SK-N-SH treated with all-trans-retinoic acid at 6 μM for 48 hours (cell line): ENCODE measurements around the gene FAM81B.

ENCODE experiments used
- ATAC-seq: fragments of 200-7000 bp; cut with Tn5 transposase; 3 replicates; pipeline ENCODE4 v1.9.1; 2020; ENCODE audit warnings: mild to moderate bottlenecking, moderate library complexity
- ARNTL ChIP-seq: fragments of 450-650 bp; formaldehyde crosslinking; IDR thresholded peaks from 2 replicates; pipeline ENCODE4 v1.5.0; 2020; ENCODE audit warnings: low read depth, mild to moderate bottlenecking, moderate library complexity, borderline replicate concordance
- BACH2 ChIP-seq: fragments of 250-450 bp; sonication (Bioruptor Pico); IDR thresholded peaks from 2 replicates; pipeline ENCODE4 v1.9.0; 2021; ENCODE audit warnings: mild to moderate bottlenecking, borderline replicate concordance
- CSDC2 ChIP-seq: fragments of 250-450 bp; sonication (Bioruptor Pico); IDR thresholded peaks from 2 replicates; pipeline ENCODE4 v1.5.0; 2020; ENCODE audit warnings: mild to moderate bottlenecking, moderate library complexity
- ESRRG ChIP-seq: fragments of 250-450 bp; sonication (Bioruptor Pico); IDR thresholded peaks from 2 replicates; pipeline ENCODE4 v1.6.1; 2021; ENCODE audit warnings: mild to moderate bottlenecking
- GLIS3 ChIP-seq: fragments of 250-450 bp; sonication (Bioruptor Pico); IDR thresholded peaks from 2 replicates; pipeline ENCODE4 v1.5.0; 2020; ENCODE audit warnings: mild to moderate bottlenecking, moderate library complexity
- ISL1 ChIP-seq: fragments of 250-450 bp; sonication (Bioruptor Pico); IDR thresholded peaks from 2 replicates; pipeline ENCODE4 v2.1.2; 2022; ENCODE audit warnings: mild to moderate bottlenecking, moderate library complexity
- OSR1 ChIP-seq: fragments of 250-450 bp; sonication (Bioruptor Pico); IDR thresholded peaks from 2 replicates; pipeline ENCODE4 v1.8.0; 2022; ENCODE audit warnings: moderate library complexity, mild to moderate bottlenecking, inconsistent platforms
- PPARA ChIP-seq: fragments of 250-450 bp; sonication (Bioruptor Pico); IDR thresholded peaks from 2 replicates; pipeline ENCODE4 v1.5.0; 2020; ENCODE audit warnings: mild to moderate bottlenecking, borderline replicate concordance
- RARB ChIP-seq: fragments of 250-450 bp; sonication (Bioruptor Pico); IDR thresholded peaks from 2 replicates; pipeline ENCODE4 v1.8.0; 2021; ENCODE audit warnings: mild to moderate bottlenecking, moderate library complexity
- SNAI2 ChIP-seq: fragments of 250-450 bp; sonication (Bioruptor Pico); IDR thresholded peaks from 2 replicates; pipeline ENCODE4 v1.5.0; 2020; ENCODE audit warnings: mild to moderate bottlenecking, moderate library complexity
- TCF4 ChIP-seq: fragments of 250-450 bp; sonication (Bioruptor Pico); IDR thresholded peaks from 2 replicates; pipeline ENCODE4 v1.8.0; 2021; ENCODE audit warnings: mild to moderate bottlenecking, moderate library complexity, borderline replicate concordance
- TOX ChIP-seq: fragments of 250-450 bp; sonication (Bioruptor Pico); IDR thresholded peaks from 2 replicates; pipeline ENCODE4 v1.8.0; 2021; ENCODE audit warnings: mild to moderate bottlenecking, moderate library complexity, borderline replicate concordance
- TSHZ2 ChIP-seq: fragments of 250-450 bp; sonication (Bioruptor Pico); IDR thresholded peaks from 2 replicates; pipeline ENCODE4 v1.5.0; 2020; ENCODE audit warnings: mild to moderate bottlenecking, moderate library complexity
- ZC3H10 ChIP-seq: fragments of 250-450 bp; sonication (Bioruptor Pico); IDR thresholded peaks from 2 replicates; pipeline ENCODE4 v1.5.1; 2021; ENCODE audit warnings: mild to moderate bottlenecking, moderate library complexity
- ZFP3 ChIP-seq: fragments of 250-450 bp; sonication (Bioruptor Pico); IDR thresholded peaks from 2 replicates; pipeline ENCODE4 v1.5.0; 2020; ENCODE audit warnings: mild to moderate bottlenecking, moderate library complexity
- ZFP30 ChIP-seq: fragments of 450-650 bp; formaldehyde crosslinking; IDR thresholded peaks from 2 replicates; pipeline ENCODE4 v1.5.0; 2022; ENCODE audit warnings: mild to moderate bottlenecking, moderate library complexity
- ZNF565 ChIP-seq: fragments of 450-650 bp; formaldehyde crosslinking; conservative IDR thresholded peaks from 2 replicates; pipeline ENCODE4 v1.5.0; 2020; ENCODE audit warnings: low read depth, mild to moderate bottlenecking, moderate library complexity
- ZNF70 ChIP-seq: fragments of 450-650 bp; formaldehyde crosslinking; IDR thresholded peaks from 2 replicates; pipeline ENCODE4 v1.5.0; 2020; ENCODE audit warnings: mild to moderate bottlenecking, moderate library complexity
- ZNF8 ChIP-seq: fragments of 450-650 bp; formaldehyde crosslinking; IDR thresholded peaks from 2 replicates; pipeline ENCODE4 v1.5.0; 2020; ENCODE audit warnings: mild to moderate bottlenecking, moderate library complexity
- TF ChIP-seq, protein P1 (sequence below): fragments of 250-450 bp; sonication (Bioruptor Pico); IDR thresholded peaks from 2 replicates; pipeline ENCODE4 v1.8.0; 2020; ENCODE audit warnings: mild to moderate bottlenecking, moderate library complexity, borderline replicate concordance
- TF ChIP-seq, protein P2 (sequence below): fragments of 250-450 bp; sonication (Bioruptor Pico); IDR thresholded peaks from 2 replicates; pipeline ENCODE4 v1.5.1; 2020; ENCODE audit warnings: low read depth, mild to moderate bottlenecking, moderate library complexity
- TF ChIP-seq, protein P3 (sequence below): fragments of 250-450 bp; sonication (Bioruptor Pico); IDR thresholded peaks from 2 replicates; pipeline ENCODE4 v1.5.1; 2021; ENCODE audit warnings: mild to moderate bottlenecking, moderate library complexity

Gene FAM81B

GRCh38 chr5:95445442-95445841, 54.3 kb downstream of the FAM81B start:
- TF ChIP-seq SNAI2 (CRISPR knock-in tag) (no peak), BACH2 (CRISPR knock-in tag) (no peak), GLIS3 (CRISPR knock-in tag) (no peak)
- ATAC-seq = no peak

DNA sequence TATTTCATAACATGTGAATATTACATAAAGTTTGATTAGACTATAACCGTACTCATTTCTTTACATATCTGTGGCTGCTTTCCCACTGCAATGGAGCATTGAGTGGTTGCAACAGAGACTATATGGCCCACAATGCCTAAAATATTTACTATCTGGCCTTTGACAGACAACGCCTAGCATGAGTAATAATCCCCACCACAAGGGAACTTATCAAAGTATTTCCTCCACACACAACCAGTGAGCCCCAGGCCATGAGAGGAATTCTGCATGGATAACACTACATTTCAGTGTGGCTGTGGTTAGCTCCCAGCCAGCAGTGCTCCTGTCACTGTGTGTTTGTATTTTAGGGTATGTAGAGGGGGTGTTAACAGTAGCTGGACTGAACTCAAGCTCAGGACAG, 54.8 kb downstream of the FAM81B start:
- ATAC-seq = no peak
- no peak for TF ChIP-seq ZNF8 (CRISPR knock-in tag)
- no peak for TF ChIP-seq BACH2 (CRISPR knock-in tag)
- TF ChIP-seq OSR1 (CRISPR knock-in tag) = no peak
- TF ChIP-seq ESRRG (CRISPR knock-in tag) = no peak
- TF ChIP-seq ZFP30 = no peak
- no peak for TF ChIP-seq PPARA (CRISPR knock-in tag)
- TF ChIP-seq TCF4 (CRISPR knock-in tag) = no peak
- TF ChIP-seq ISL1 (CRISPR knock-in tag) = no peak
- TF ChIP-seq RARB (CRISPR knock-in tag) = no peak
- TF ChIP-seq GLIS3 (CRISPR knock-in tag) = no peak
- TF ChIP-seq, all 23 proteins: peak for 0

GRCh38 chr5:95446560-95447221, 55.5 kb downstream of the FAM81B start:
- ATAC-seq = no peak
- TF ChIP-seq ZNF565 (CRISPR knock-in tag) (no peak), TSHZ2 (no peak), BACH2 (CRISPR knock-in tag) (no peak), ESRRG (CRISPR knock-in tag) (no peak), PPARA (CRISPR knock-in tag) (no peak), CSDC2 (CRISPR knock-in tag) (no peak), ZC3H10 (CRISPR knock-in tag) (no peak), TCF4 (CRISPR knock-in tag) (no peak), ZNF70 (CRISPR knock-in tag) (no peak), ISL1 (CRISPR knock-in tag) (no peak), SNAI2 (CRISPR knock-in tag) (no peak), ZFP30 (no peak), ARNTL (CRISPR knock-in tag) (no peak)
- TF ChIP-seq, protein P1, sequence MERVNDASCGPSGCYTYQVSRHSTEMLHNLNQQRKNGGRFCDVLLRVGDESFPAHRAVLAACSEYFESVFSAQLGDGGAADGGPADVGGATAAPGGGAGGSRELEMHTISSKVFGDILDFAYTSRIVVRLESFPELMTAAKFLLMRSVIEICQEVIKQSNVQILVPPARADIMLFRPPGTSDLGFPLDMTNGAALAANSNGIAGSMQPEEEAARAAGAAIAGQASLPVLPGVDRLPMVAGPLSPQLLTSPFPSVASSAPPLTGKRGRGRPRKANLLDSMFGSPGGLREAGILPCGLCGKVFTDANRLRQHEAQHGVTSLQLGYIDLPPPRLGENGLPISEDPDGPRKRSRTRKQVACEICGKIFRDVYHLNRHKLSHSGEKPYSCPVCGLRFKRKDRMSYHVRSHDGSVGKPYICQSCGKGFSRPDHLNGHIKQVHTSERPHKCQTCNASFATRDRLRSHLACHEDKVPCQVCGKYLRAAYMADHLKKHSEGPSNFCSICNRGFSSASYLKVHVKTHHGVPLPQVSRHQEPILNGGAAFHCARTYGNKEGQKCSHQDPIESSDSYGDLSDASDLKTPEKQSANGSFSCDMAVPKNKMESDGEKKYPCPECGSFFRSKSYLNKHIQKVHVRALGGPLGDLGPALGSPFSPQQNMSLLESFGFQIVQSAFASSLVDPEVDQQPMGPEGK (CRISPR knock-in tag) = no peak
- TF ChIP-seq, protein P2, sequence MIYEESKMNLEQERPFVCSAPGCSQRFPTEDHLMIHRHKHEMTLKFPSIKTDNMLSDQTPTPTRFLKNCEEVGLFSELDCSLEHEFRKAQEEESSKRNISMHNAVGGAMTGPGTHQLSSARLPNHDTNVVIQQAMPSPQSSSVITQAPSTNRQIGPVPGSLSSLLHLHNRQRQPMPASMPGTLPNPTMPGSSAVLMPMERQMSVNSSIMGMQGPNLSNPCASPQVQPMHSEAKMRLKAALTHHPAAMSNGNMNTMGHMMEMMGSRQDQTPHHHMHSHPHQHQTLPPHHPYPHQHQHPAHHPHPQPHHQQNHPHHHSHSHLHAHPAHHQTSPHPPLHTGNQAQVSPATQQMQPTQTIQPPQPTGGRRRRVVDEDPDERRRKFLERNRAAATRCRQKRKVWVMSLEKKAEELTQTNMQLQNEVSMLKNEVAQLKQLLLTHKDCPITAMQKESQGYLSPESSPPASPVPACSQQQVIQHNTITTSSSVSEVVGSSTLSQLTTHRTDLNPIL (CRISPR knock-in tag) = no peak

GRCh38 chr5:95447961-95448360, 56.8 kb downstream of the FAM81B start:
- ATAC-seq = no peak
- TF ChIP-seq OSR1 (CRISPR knock-in tag) = no peak
- TF ChIP-seq, protein P3, sequence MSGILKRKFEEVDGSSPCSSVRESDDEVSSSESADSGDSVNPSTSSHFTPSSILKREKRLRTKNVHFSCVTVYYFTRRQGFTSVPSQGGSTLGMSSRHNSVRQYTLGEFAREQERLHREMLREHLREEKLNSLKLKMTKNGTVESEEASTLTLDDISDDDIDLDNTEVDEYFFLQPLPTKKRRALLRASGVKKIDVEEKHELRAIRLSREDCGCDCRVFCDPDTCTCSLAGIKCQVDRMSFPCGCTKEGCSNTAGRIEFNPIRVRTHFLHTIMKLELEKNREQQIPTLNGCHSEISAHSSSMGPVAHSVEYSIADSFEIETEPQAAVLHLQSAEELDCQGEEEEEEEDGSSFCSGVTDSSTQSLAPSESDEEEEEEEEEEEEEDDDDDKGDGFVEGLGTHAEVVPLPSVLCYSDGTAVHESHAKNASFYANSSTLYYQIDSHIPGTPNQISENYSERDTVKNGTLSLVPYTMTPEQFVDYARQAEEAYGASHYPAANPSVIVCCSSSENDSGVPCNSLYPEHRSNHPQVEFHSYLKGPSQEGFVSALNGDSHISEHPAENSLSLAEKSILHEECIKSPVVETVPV (CRISPR knock-in tag) = no peak
- TF ChIP-seq RARB (CRISPR knock-in tag) = no peak
- no peak for TF ChIP-seq TOX (CRISPR knock-in tag)
- TF ChIP-seq ZC3H10 (CRISPR knock-in tag) = no peak
- TF ChIP-seq ARNTL (CRISPR knock-in tag) = no peak
- TF ChIP-seq, protein P1 (CRISPR knock-in tag) = no peak
- TF ChIP-seq PPARA (CRISPR knock-in tag) = no peak
- no peak for TF ChIP-seq ZNF70 (CRISPR knock-in tag)
- no peak for TF ChIP-seq ZNF8 (CRISPR knock-in tag)
- no peak for TF ChIP-seq TSHZ2
- TF ChIP-seq ZFP3 = no peak
- TF ChIP-seq SNAI2 (CRISPR knock-in tag) = no peak
